Ecto neural progenitor cell (in vitro differentiated cells): ENCODE data around the gene GPRC5B.

Experiments
- DNase-seq: peaks from one replicate; pipeline ENCODE4 v3.0.0-alpha.2; 2018; ENCODE audit warnings: low spot score

The GPRC5B gene

GRCh38 chr16:19898166-19898565, 13.5 kb upstream of the GPRC5B start:
- no peak for DNase-seq

- no peak for DNase-seq
Observed at GRCh38 chr16:19896951-19897350, 12.3 kb upstream of the GPRC5B start.

DNA sequence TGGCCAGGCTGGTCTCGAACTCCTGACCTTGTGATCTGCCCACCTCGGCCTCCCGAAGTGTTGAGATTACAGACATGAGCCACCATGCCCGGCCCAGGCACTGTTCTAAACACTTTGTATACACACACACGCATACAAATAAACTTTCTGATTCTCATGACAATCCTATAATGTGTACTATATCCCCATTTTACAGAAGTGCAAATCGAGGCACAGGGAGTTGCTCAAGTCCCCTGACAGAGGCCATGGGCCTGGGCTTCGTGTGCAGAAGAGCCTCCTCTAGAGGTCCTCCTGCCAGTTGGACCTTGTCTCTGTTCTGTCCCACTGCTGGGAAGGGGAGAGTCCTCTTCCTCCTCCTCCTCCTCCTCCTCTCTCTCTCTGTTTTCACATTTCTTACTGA, 9.9 kb upstream of the GPRC5B start:
- no peak for DNase-seq

- no peak for DNase-seq
Observed at GRCh38 chr16:19892902-19893301, 8.3 kb upstream of the GPRC5B start.

DNA sequence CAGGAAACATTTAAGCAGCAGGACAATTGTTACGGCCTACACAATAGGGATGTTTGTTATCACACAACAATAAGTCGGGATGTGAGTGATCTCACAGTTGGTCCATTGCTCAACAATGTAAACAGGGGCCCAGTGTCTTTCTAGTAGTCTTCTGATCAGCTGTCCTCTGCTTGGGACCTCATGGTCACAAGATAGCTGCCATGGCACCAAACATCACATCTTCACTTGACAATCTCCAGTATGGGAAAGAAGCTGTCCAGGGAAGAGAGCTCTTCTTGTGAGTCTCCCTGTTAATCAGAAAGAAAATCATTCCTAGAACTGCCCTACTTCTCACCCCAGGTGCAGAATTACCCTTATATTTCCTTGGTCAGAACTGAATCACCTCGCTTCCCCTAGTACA, 6.3 kb upstream of the GPRC5B start:
- DNase-seq, result no peak

DNA sequence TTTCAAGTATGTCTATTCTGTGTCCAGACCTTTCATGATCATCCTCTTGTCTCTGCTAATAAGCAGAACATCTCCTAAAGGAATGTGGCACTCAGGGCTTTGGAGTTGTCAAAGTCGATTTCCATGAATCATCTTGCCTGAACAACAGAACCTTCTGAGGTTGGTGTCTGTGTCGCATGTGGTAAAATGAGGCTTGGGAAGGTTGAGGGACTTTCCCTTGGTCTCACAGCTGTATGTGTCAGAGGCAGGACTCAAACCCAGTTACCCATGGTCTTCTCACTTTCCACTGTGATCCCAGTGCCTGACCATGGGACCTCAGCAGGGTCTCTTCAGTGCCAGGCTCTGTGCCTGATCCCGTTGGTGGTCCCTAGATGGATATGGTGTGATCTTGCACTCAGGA, 4.2 kb upstream of the GPRC5B start:
- no peak for DNase-seq

- DNase-seq, result peak; percentile 83
Observed at GRCh38 chr16:19886073-19886941, 1.7 kb upstream of the GPRC5B start.

DNA sequence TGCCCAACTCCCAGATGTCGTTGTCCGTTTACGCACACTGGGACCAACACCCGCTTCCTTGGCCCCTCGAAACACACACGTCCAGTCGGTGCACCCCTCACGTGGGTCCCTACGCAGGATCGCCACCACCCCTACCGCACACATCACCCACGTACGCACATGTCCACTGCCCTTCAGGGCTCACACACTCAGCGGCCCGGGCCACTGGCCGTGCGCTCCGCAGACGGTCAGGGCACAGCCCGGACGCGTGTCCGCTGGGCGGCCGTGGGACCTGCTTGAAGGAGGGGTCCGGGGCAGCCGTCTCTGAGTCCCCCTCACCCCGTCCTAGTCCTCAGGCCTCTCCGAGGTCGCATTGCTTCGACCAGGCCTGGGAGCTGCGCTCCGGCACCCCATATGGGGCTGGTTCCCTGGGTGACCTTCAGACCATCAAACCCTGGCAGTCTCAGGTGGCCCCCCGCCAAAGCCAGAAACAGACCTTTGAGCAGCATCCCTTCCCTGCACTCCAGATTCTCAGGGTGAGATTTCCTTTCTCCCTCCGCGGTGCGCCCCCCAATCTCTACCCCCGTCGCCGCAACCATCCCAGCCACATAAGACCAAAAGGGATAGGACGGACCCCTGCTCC, 914 bp upstream of the GPRC5B start:
- peak; percentile 58 for DNase-seq

DNA sequence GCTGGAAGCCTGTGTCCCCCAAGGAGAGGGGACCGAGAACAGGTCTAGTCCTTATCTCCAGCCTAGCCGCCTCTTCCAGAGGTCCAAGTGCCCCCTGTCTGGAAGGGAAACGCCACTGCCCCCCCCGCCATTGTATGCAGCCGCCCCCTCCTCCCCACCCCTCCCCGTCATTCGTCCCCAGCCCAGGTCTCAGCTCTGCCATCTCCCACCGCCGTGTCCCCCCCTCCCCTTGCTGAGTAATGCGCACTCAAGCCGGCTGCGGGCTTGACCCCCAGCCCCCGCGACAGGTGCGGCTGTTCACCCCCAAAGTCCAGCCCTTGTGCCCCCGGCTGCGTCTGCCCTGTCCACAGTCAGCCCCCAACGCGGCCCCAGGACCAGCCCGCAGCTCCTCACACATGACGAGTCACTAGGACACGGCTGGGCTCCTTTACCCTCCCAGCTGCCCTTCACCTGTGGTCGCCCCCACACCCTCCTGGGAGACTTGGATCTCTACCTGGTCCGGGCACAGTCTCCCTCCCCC, 622 bp downstream of the GPRC5B start:
- DNase-seq, result peak; percentile 62

DNA sequence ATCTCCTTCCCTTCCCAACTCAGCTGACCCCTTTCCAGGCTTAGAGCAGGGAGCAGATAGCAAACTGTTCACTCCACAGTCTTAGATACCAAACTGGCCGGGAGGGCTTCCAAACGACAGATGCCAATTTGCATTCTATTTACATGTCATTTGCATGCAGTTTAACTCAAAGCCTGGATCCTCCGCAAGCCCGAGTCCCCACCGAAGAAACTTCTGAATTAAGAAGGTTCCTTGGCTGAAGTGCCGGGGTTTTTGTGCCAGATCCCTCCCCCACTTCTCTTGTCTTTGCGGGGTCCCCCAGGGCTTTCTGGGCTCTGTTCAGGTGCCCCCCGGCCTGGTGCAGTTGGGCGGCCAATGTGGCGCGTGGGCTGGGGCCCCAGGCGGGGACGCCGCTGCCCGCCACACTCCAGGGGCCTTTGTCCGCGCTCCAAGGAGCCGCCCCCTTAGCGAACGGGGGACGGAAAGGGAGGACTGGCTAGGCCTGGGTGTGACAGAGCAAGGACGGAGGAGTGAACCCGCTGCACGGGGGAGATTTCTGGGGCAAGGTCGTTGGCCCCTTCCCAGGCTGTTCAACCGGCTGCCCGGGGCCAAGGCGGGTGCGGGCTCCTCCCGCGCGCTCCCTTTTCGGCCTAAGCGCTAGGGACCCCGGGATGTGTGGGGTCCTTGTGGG, 1.2 kb downstream of the GPRC5B start:
- DNase-seq, result peak; percentile 79

GRCh38 chr16:19882646-19883045, 2.0 kb downstream of the GPRC5B start:
- DNase-seq, result no peak

DNA sequence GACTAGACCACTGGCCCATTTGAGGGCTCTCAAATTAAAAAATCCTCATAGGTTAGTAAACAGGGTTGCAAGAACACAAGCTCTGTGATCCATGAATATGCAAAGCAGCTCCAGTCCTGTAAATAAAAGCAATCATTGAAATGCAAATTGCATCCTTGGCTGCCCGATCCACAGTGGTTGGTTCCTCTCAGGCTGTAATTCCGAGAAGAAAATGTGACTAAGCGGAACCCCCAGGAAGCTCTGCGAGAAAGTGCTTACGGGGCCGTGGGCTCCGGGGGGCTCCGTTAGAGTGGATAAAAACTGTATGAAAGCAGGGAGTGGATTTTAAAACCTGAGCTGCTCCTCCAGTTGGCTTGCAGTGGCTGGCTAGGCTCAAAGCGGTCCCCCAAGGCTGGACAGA, 2.5 kb downstream of the GPRC5B start:
- DNase-seq, result no peak

DNA sequence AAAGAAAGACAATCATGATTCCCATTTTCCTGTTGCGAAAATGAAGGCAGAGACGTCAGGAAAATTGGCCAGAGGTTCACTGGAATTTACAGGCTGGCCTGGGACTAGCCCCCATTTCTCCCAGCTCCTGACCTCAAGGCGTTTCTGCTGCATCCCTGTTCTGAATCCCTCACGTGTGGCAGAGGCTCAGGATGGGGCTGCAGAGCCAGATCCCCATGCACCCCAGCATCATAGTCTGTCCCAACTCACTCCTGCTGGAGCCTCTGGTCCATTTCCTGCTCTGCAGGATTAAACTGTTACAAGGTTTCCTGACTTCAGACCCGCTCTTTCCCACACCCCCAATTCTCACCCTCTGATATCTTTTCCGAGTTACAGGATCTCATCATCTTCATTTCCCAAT, 2.9 kb downstream of the GPRC5B start:
- no peak for DNase-seq

DNA sequence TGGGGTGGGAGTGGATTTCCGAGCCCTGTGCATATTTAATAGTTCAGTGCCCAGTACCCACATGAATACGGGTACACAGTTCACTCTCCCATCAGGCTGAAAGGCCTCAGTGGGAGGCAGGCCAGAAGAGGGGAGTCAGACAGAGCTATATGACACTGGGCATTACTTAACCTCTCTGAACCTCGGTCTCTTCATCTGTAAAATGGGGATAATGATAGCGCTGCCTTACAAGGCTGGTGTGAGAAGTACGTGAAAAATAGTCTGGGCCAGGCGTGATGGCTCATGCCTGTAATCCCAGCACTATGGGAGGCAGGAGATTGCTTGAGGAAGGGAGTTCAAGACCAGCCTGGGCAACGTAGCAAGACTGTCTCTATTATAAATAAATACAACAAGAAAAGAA, 3.6 kb downstream of the GPRC5B start:
- DNase-seq, result no peak

- DNase-seq, result no peak
Observed at GRCh38 chr16:19879241-19879792, 5.3 kb downstream of the GPRC5B start.

DNA sequence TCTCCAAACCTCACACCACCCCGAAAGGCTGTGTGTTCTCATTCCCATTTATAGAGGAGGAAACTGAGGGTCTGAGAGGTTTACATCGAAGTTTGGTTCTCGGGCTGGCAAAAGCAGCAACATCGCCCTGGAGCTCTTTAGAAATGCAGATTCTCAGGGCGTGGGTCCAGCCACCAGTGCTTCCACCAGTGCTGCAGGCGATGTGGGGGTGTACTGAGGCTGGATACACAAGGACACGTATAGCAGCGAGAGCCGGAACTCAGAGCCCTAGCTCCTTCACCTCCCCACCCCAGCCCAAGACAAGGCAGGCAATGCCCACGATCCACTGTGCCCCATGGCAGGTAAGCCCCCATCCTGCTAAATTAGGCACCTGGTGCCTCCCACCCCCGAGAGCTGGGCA, 5.9 kb downstream of the GPRC5B start:
- no peak for DNase-seq

DNA sequence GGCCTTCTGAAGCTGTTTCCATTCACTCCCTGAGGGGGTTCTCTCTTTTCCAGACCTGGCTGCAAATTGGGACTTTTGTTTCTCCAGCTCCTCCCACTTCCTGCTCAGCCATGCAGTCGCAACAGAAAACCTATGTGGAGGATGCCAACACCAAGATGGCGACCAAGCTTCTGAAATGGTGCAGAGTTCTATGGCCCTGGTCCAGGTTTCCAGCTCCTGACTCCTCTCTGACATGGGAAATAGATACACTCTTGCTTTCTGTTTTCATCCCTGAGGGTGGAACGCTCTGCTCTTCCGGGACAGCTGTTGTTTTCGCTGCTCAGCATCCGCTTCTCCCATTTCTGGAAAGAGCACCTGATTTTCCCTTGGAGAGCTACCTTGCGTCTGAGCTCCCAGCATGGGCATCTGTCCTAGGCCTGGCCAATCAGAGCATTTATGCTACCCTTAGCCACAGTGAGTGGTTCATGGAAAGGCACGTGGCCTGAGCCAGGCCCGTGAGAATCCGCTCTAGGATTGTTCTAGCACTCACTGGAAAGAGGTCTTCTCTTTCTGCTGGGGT, 8.1 kb downstream of the GPRC5B start:
- DNase-seq, result no peak

- DNase-seq, result no peak
Observed at GRCh38 chr16:19875900-19876299, 8.7 kb downstream of the GPRC5B start.

DNA sequence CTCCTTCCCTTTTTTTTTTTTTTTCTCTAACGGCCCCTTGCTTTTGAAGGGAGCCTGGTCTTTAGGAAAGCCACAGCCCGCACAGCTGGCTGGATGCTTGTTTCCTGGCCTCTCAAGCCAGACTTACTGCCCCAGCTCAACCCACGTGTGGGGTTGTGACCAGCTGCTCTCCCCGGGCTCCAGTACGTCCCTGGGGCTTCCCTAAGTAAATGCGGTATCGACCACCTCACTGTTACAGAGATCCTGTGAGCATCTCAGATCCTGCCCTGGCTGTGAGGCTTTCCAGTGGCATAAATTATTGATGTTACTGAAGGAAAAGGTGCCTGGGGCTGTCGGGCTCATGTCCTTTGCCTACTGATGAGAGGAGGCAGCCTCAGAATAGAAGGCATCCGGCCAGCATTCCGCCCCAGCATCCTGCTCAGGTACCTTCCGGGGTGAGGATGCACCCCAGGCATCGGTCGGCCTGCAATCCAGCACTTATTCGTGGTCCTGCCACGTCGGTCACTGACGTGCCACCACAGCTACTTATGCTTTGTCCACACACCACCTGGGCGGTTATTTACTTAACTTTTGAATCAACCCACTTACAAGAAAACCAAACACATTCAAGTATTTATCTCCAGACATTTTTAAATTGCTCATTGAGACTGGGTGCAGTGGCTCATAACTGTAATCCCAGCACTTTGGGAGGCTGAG, 9.6 kb downstream of the GPRC5B start:
- DNase-seq, result no peak

DNA sequence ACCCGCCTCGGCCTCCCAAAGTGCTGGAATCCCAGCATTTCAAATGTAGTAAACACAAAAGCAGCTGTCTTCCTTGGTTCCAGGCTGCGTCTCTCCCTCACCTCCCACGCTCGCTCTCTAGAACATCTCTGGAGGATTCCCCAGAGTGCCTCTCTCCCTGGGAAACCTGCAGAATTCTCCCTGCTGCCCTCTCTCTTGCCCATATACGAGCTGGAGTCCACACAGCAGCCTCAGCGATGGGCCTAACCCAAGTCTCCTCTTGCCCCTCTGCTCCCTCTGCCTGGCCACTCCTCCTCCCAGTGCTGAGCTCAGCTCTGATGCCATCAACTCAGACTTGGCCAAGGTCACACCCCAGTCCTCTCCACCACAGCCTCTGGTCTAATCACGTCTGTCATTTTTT, 10.6 kb downstream of the GPRC5B start:
- no peak for DNase-seq

GRCh38 chr16:19872935-19873334, 11.7 kb downstream of the GPRC5B start:
- no peak for DNase-seq
